ENCODE results near the gene NKX1-2.
"Not testable (repeated sequence)": the region's sequence is repeated elsewhere in the genome, so short reads cannot be mapped to it uniquely, and the experiment has no call there.

Gene NKX1-2

GRCh38 chr10:124449170-124450011 is 444 bp downstream of the NKX1-2 start:
- no peak for DNase-seq

- DNase-seq: no peak
Observed at GRCh38 chr10:124448696-124449169, 1.1 kb downstream of the NKX1-2 start.

GRCh38 chr10:124447751-124448466 is 1.9 kb downstream of the NKX1-2 start:
- no peak for DNase-seq

- no peak for DNase-seq
Observed at GRCh38 chr10:124446830-124447750, 2.7 kb downstream of the NKX1-2 start.

GRCh38 chr10:124441694-124442093 is 8.1 kb downstream of the NKX1-2 start:
- DNase-seq: not testable (repeated sequence)

GRCh38 chr10:124436191-124436638 is 13.6 kb downstream of the NKX1-2 start:
- no peak for DNase-seq

GRCh38 chr10:124435683-124436082 is 14.2 kb downstream of the NKX1-2 start:
- DNase-seq: not testable (repeated sequence)

- no peak for DNase-seq
Observed at GRCh38 chr10:124433461-124433860, 16.4 kb downstream of the NKX1-2 start.

- no peak for DNase-seq
Observed at GRCh38 chr10:124430077-124430476, 19.8 kb downstream of the NKX1-2 start.

- no peak for DNase-seq
Observed at GRCh38 chr10:124429576-124429975, 20.3 kb downstream of the NKX1-2 start.

GRCh38 chr10:124428207-124428777 is 21.5 kb downstream of the NKX1-2 start:
- no peak for DNase-seq

- no peak for DNase-seq
Observed at GRCh38 chr10:124425227-124425962, 24.4 kb downstream of the NKX1-2 start.

- DNase-seq: no peak
Observed at GRCh38 chr10:124423813-124424212, 26.0 kb downstream of the NKX1-2 start.

GRCh38 chr10:124422742-124423141 is 27.1 kb downstream of the NKX1-2 start:
- no peak for DNase-seq

- no peak for DNase-seq
Observed at GRCh38 chr10:124420254-124420653, 29.6 kb downstream of the NKX1-2 start.

- no peak for DNase-seq
Observed at GRCh38 chr10:124419635-124420034, 30.2 kb downstream of the NKX1-2 start.

GRCh38 chr10:124418726-124419501 is 30.9 kb downstream of the NKX1-2 start, which contains the start of gene OAT:
OAT (minus strand) TSS chr10:124418923; CDS start chr10:124412171, 6,752 bp downstream.
- peak; percentile 77 for DNase-seq

- DNase-seq: no peak
Observed at GRCh38 chr10:124417895-124418725, 31.7 kb downstream of the NKX1-2 start.

- DNase-seq: no peak
Observed at GRCh38 chr10:124416733-124417132, 33.1 kb downstream of the NKX1-2 start.

GRCh38 chr10:124415210-124415609 is 34.6 kb downstream of the NKX1-2 start:
- DNase-seq: no peak
